Smooth muscle cell (in vitro differentiated cells): ENCODE measurements around the gene ABAT. TPM values are rescaled to one million over a fixed set of nuclear protein-coding genes. Genes with fewer than 3 reads are reported as not detected.

Source experiments
- DNase-seq: peaks from one replicate; lab custom pipeline; 2025; ENCODE audit not compliant: unreplicated experiment; lab: John Stamatoyannopoulos, UW
- H2AFZ ChIP-seq: fragments of 200-600 bp; sonication (generic); 2 replicates; pipeline ENCODE4 v1.6.0; 2016; ENCODE audit warnings: antibody characterized with exemption, low read depth, mild to moderate bottlenecking
- H3F3A ChIP-seq: fragments of 200-600 bp; sonication (generic); 2 replicates; pipeline ENCODE4 v1.6.0; 2017; ENCODE audit warnings: antibody characterized with exemption, low read depth
- H3K27ac ChIP-seq: fragments of 200-600 bp; sonication (generic); 2 replicates; pipeline ENCODE4 v1.5.1; 2016; ENCODE audit warnings: low read depth, mild to moderate bottlenecking
- H3K27me3 ChIP-seq: fragments of 200-600 bp; sonication (generic); 2 replicates; pipeline ENCODE4 v1.6.1; 2016; ENCODE audit warnings: low read depth, mild to moderate bottlenecking
- H3K36me3 ChIP-seq: fragments of 200-600 bp; sonication (generic); 2 replicates; pipeline ENCODE4 v1.5.1; 2016; ENCODE audit warnings: low read depth
- H3K4me1 ChIP-seq: fragments of 200-600 bp; sonication (generic); 2 replicates; pipeline ENCODE4 v1.5.1; 2016; ENCODE audit warnings: low read depth
- H3K4me2 ChIP-seq: fragments of 200-600 bp; sonication (generic); 2 replicates; pipeline ENCODE4 v1.6.0; 2016; ENCODE audit warnings: mild to moderate bottlenecking
- H3K4me3 ChIP-seq: fragments of 200-600 bp; sonication (generic); 2 replicates; pipeline ENCODE4 v1.5.1; 2016; ENCODE audit warnings: mild to moderate bottlenecking
- H3K79me2 ChIP-seq: fragments of 200-600 bp; sonication (generic); 2 replicates; pipeline ENCODE4 v1.6.0; 2016; ENCODE audit warnings: low read depth, mild to moderate bottlenecking
- H3K9ac ChIP-seq: fragments of 200-600 bp; sonication (generic); 2 replicates; pipeline ENCODE4 v1.6.0; 2016; ENCODE audit warnings: low read depth
- H3K9me3 ChIP-seq: fragments of 200-600 bp; sonication (generic); replicated peaks from 2 replicates; pipeline ENCODE4 v1.5.1; 2016; ENCODE audit warnings: low read depth
- H4K20me1 ChIP-seq: fragments of 200-600 bp; sonication (generic); 2 replicates; pipeline ENCODE4 v1.6.0; 2016; ENCODE audit warnings: low read depth
- CTCF ChIP-seq: fragments of 200-600 bp; sonication (generic); IDR thresholded peaks from 2 replicates; pipeline ENCODE4 v1.5.1; 2017; ENCODE audit warnings: borderline replicate concordance, mild to moderate bottlenecking, antibody characterized with exemption; ENCODE audit not compliant: insufficient read depth, poor library complexity, severe bottlenecking
- WGBS: methylation state at CpG from one replicate; pipeline ENCODE4 v1.1.7; 2016; ENCODE audit warnings: low lambda C conversion rate; 5-methylcytosine and 5-hydroxymethylcytosine counted together
- polyA plus RNA-seq: library from polyadenylated mRNA; unstranded; fragments of >200 nt; fragmentation: Nextera tagmentation; extraction: Ambion mirVana; gene quantifications from 2 replicates; pipeline ENCODE4 v1.2.1, GENCODE V29; 2016
- total RNA-seq: library from RNA; depleted of rRNA; stranded (reverse); fragments of >200 nt; gene quantifications from 2 replicates; pipeline ENCODE4 v1.2.3, GENCODE V29; 2014

ABAT gene
- total and polyA plus RNA-seq, 2 experiments from 2014 or later: 9.2 to 11.3 TPM

GRCh38 chr16:8627456-8627855 is 47.0 kb upstream of the ABAT start:
- Histone ChIP-seq H3K36me3 (peaks cover 9% of the 10 kb centered on the region), H3K27ac (no peak overlapping the region), H4K20me1 (peaks cover 84% of the 10 kb centered on the region)

GRCh38 chr16:8628981-8629725 is 45.3 kb upstream of the ABAT start:
- H4K20me1 ChIP-seq: peaks cover 73% of the 10 kb centered on the region
- TF ChIP-seq CTCF: no peak
- no peak overlapping the region for H3K4me2 ChIP-seq
- no peak overlapping the region for H2AFZ ChIP-seq
- H3K9ac ChIP-seq: no peak overlapping the region
- DNase-seq: no peak
- no peaks in the 10 kb centered on the region for H3K9me3 ChIP-seq
- no peak overlapping the region for H3K27ac ChIP-seq
- peaks cover 9% of the 10 kb centered on the region for H3K36me3 ChIP-seq
- H3K27me3 ChIP-seq: no peaks in the 10 kb centered on the region
- H3F3A ChIP-seq: no peaks in the 10 kb centered on the region
- H3K79me2 ChIP-seq: peaks cover 22% of the 10 kb centered on the region
- 98% methylated on average over 16 of the region's 16 CpGs for WGBS
- H3K4me3 ChIP-seq: no peak overlapping the region
- H3K4me1 ChIP-seq: no peaks in the 10 kb centered on the region

More at GRCh38 chr16:8627456-8627855, 47.0 kb upstream of the ABAT start:
- no peaks in the 10 kb centered on the region for H3F3A ChIP-seq
- no peak overlapping the region for H3K4me3 ChIP-seq
- no peaks in the 10 kb centered on the region for H3K9me3 ChIP-seq
- TF ChIP-seq CTCF: no peak
- peaks cover 5% of the 10 kb centered on the region for H3K4me1 ChIP-seq
- no peak overlapping the region for H2AFZ ChIP-seq
- no peak for DNase-seq
- peaks cover 38% of the 10 kb centered on the region for H3K79me2 ChIP-seq
- H3K4me2 ChIP-seq: no peak overlapping the region
- WGBS: 95% methylated on average over 4 of the region's 4 CpGs
- H3K27me3 ChIP-seq: no peaks in the 10 kb centered on the region
- no peak overlapping the region for H3K9ac ChIP-seq

- H3K9me3 ChIP-seq: no peaks in the 10 kb centered on the region
- TF ChIP-seq CTCF: no peak
- H4K20me1 ChIP-seq: peaks cover 70% of the 10 kb centered on the region
- no peak for DNase-seq
- H3F3A ChIP-seq: no peaks in the 10 kb centered on the region
- H3K9ac ChIP-seq: no peak overlapping the region
- no peak overlapping the region for H3K27ac ChIP-seq
- peaks cover 9% of the 10 kb centered on the region for H3K36me3 ChIP-seq
- H2AFZ ChIP-seq: no peak overlapping the region
- H3K4me1 ChIP-seq: no peaks in the 10 kb centered on the region
- H3K79me2 ChIP-seq: peaks cover 12% of the 10 kb centered on the region
- WGBS: 94% methylated on average over 11 of the region's 11 CpGs
- H3K4me3 ChIP-seq: no peak overlapping the region
- H3K4me2 ChIP-seq: no peak overlapping the region
- H3K27me3 ChIP-seq: no peaks in the 10 kb centered on the region
Observed at GRCh38 chr16:8630255-8630953, 44.0 kb upstream of the ABAT start.
